Measurements from ENCODE around the gene IFIT3. TPM values are rescaled to one million over a fixed set of nuclear protein-coding genes. Genes with fewer than 3 reads are reported as not detected.

Gene IFIT3
- total RNA-seq, 1 experiment from 2014 or later, result 0.55 TPM

- Mint-ChIP-seq H3K36me3 (ENCODE audit: insufficient read depth in 1 of 3, low read depth in 3 of 3) (peaks cover 0 to 2% (median 0%) of the 10 kb centered on the region in 3 experiments; a peak in 1 of 7 replicates), H3K4me3 (no peak within 1 kb of the TSS), H3K27me3 (ENCODE audit: low read depth) (no peaks in the 10 kb centered on the region; the same call in 1 of the 2 replicates), H3K4me1 (peaks cover 14 to 16% of the 10 kb centered on the region in 2 experiments), H3K27ac (peak within 1 kb of the TSS in 1 of 3 experiments; percentile 76; a peak in 3 of 7 replicates), H3K9me3 (0 out of 5 replicates have a peak, but pooled peaks cover 0 to 3% of the 10 kb centered on the region in 2 experiments)
- Histone ChIP-seq H3K23ac (ENCODE audit: insufficient read length, low read depth, low read length) (no peak within 1 kb of the TSS), H3K4me1 (ENCODE audit: insufficient read depth, low read length) (peaks cover 3% of the 10 kb centered on the region), H3K4me2 (ENCODE audit: insufficient read depth, insufficient read length, low read length) (no peak within 1 kb of the TSS), H3T11ph (ENCODE audit: low read length) (no peak within 1 kb of the TSS), H3K23me2 (ENCODE audit: insufficient read length, low read depth, low read length, poor library complexity, severe bottlenecking) (no peaks in the 10 kb centered on the region), H3K4ac (ENCODE audit: low read depth, low read length) (no peak within 1 kb of the TSS), H3K79me1 (ENCODE audit: insufficient read depth, low read depth, low read length, poor library complexity, severe bottlenecking) (no peaks in the 10 kb centered on the region), H2BK20ac (ENCODE audit: low read depth, low read length, poor library complexity, severe bottlenecking) (no peak within 1 kb of the TSS), H3K27me3 (ENCODE audit: insufficient read depth, low read length) (no peaks in the 10 kb centered on the region), H3K14ac (ENCODE audit: insufficient read depth, low read length) (no peak within 1 kb of the TSS), H4K5ac (ENCODE audit: insufficient read length, low read depth, low read length) (no peak within 1 kb of the TSS), H2AFZ (ENCODE audit: low read length) (no peak within 1 kb of the TSS), H4K8ac (replicated peaks; ENCODE audit: insufficient read length, low read depth, low read length) (no peak within 1 kb of the TSS), H4K91ac (ENCODE audit: insufficient read length, low read depth, low read length) (no peak within 1 kb of the TSS), H2BK15ac (ENCODE audit: low read depth, low read length) (no peak within 1 kb of the TSS), H3K27ac (ENCODE audit: insufficient read length, low read depth, low read length) (no peak within 1 kb of the TSS), H2BK12ac (ENCODE audit: insufficient read length, low read depth, low read length) (no peak within 1 kb of the TSS), H2AK5ac (ENCODE audit: insufficient read length, low read length) (no peak within 1 kb of the TSS), H4K20me1 (ENCODE audit: control insufficient read depth, insufficient read depth, insufficient read length) (no peaks in the 10 kb centered on the region), H2BK120ac (ENCODE audit: low read depth, low read length, poor library complexity, severe bottlenecking) (no peak within 1 kb of the TSS), H3K79me2 (ENCODE audit: insufficient read depth, low read length) (no peaks in the 10 kb centered on the region), H3K9me3 (ENCODE audit: control insufficient read depth, low read depth, low read length) (no peaks in the 10 kb centered on the region), H3K18ac (ENCODE audit: insufficient read length, low read depth, low read length) (no peak within 1 kb of the TSS), H2BK5ac (ENCODE audit: insufficient read length, low read length) (no peak within 1 kb of the TSS), H3K56ac (ENCODE audit: insufficient read length, low read depth, low read length) (no peak within 1 kb of the TSS), H3K9ac (ENCODE audit: extremely low read depth, insufficient read length, low read length) (no peak within 1 kb of the TSS)
- DNase-seq, result no peak
- TF ChIP-seq CTCF (conservative IDR thresholded peaks at IDR 0.05), result no peak
- no CpG with 5 or more reads among the region's 10 CpGs for WGBS (ENCODE audit: extremely low coverage, insufficient read length, low lambda C conversion rate)
These were observed 25.9 kb upstream of the IFIT3 start, which contains the start of gene IFIT2 for GRCh38 chr10:89301721-89302445. Gene IFIT2, plus strand, starts transcription at chr10:89302046. Its CDS starts 78 bp downstream, at chr10:89302124.

Data from H9 (cell line).